ENCODE results near the gene OR7C1. TPM values are rescaled to one million over a fixed set of nuclear protein-coding genes. Genes with fewer than 3 reads are reported as not detected.
"Not testable (repeated sequence)": the region's sequence is repeated elsewhere in the genome, so short reads cannot be mapped to it uniquely, and the experiment has no call there.

OR7C1 gene
- total and polyA plus RNA-seq, 2 of the 13 experiments (the other 11 are each of a cell fraction or from before 2014, with no cell fraction given), result not detected

GRCh38 chr19:14781713-14782536, 53.1 kb downstream of the OR7C1 start:
- H3K4me3 ChIP-seq (replicated peaks in 1 of 3; ENCODE audit: insufficient read depth in 1 of 3, low read depth in 2 of 3, low read length in 3 of 3); H4K20me1 ChIP-seq (ENCODE audit: insufficient read depth, low read length); H3K9ac ChIP-seq (ENCODE audit: insufficient read depth, low read depth, low read length); H3K27me3 ChIP-seq (ENCODE audit: control insufficient read depth in 1 of 2, insufficient read depth in 2 of 2, low read length in 2 of 2); ATAC-seq; H3K79me2 ChIP-seq (ENCODE audit: insufficient read depth, low read length); H2AFZ ChIP-seq (ENCODE audit: low read length); CTCF ChIA-PET (ENCODE audit: low intra/inter-chr PET ratio, low total read pairs); intact Hi-C loops (cut with micrococcal nuclease; ENCODE audit: unreplicated experiment); H3K27ac ChIP-seq (ENCODE audit: extremely low read length, insufficient read depth, low read length); BruUV-seq (replicated peaks); FAIRE-seq; POLR2A ChIA-PET; H3K9me3 ChIP-seq (ENCODE audit: low read length); H3K4me1 ChIP-seq (ENCODE audit: insufficient read depth, low read length); H3K36me3 ChIP-seq (replicated peaks in 1 of 2; ENCODE audit: control insufficient read depth in 1 of 2, insufficient read depth in 2 of 2, low read length in 2 of 2); H3K4me2 ChIP-seq (ENCODE audit: low read depth, low read length); DNase-seq (ENCODE audit: low spot score): not testable (repeated sequence)
- in situ Hi-C loops (cut with HindIII; ENCODE audit: extremely low pct_ligation_motif_present, low pct_unique_long_range_greater_than_20kb), result loop anchor here (10.0 kb wide), 1 partner anchor 113 kb away; no protein-coding TSS in a partner anchor
- WGBS (ENCODE audit: low lambda C conversion rate), result 46% methylated on average over 17 of the region's 17 CpGs
- 0 out of 4 replicates have a peak, but pooled peaks of 1 of the 2 experiments have one; percentile 21 for TF ChIP-seq MAFK (conservative IDR thresholded peaks at IDR 0.05 in 1 of 2, IDR thresholded peaks at IDR 0.05 in 1 of 2; ENCODE audit: low read length in 2 of 2)

GRCh38 chr19:14780622-14781225, 54.3 kb downstream of the OR7C1 start:
- H3K9ac ChIP-seq (ENCODE audit: insufficient read depth, low read depth, low read length); H3K4me2 ChIP-seq (ENCODE audit: low read depth, low read length); H3K4me3 ChIP-seq (replicated peaks in 1 of 3; ENCODE audit: insufficient read depth in 1 of 3, low read depth in 2 of 3, low read length in 3 of 3); H3K4me1 ChIP-seq (ENCODE audit: insufficient read depth, low read length); H2AFZ ChIP-seq (ENCODE audit: low read length); H3K9me3 ChIP-seq (ENCODE audit: low read length); H4K20me1 ChIP-seq (ENCODE audit: insufficient read depth, low read length); H3K79me2 ChIP-seq (ENCODE audit: insufficient read depth, low read length); H3K27me3 ChIP-seq (ENCODE audit: control insufficient read depth in 1 of 2, insufficient read depth in 2 of 2, low read length in 2 of 2); ATAC-seq; POLR2A ChIA-PET; DNase-seq (ENCODE audit: low spot score); CTCF ChIA-PET (ENCODE audit: low intra/inter-chr PET ratio, low total read pairs); BruUV-seq (replicated peaks); H3K36me3 ChIP-seq (replicated peaks in 1 of 2; ENCODE audit: control insufficient read depth in 1 of 2, insufficient read depth in 2 of 2, low read length in 2 of 2); H3K27ac ChIP-seq (ENCODE audit: extremely low read length, insufficient read depth, low read length); intact Hi-C loops (cut with micrococcal nuclease; ENCODE audit: unreplicated experiment); FAIRE-seq: not testable (repeated sequence)
- in situ Hi-C loops (cut with HindIII; ENCODE audit: extremely low pct_ligation_motif_present, low pct_unique_long_range_greater_than_20kb), result loop anchor here (10.0 kb wide), 1 partner anchor 114 kb away; no protein-coding TSS in a partner anchor
- WGBS (ENCODE audit: low lambda C conversion rate), result 42% methylated on average over 14 of the region's 14 CpGs
